ENCODE measurements around the gene MYOC.
"Not testable (repeated sequence)": the region's sequence is repeated elsewhere in the genome, so short reads cannot be mapped to it uniquely, and the experiment has no call there.

MYOC gene

GRCh38 chr1:171606402-171606941 lies 46.0 kb downstream of the MYOC start:
- DNase-seq (ENCODE audit: low read depth in 3 of 3), result no peak

- not testable (repeated sequence) for DNase-seq (ENCODE audit: low read depth in 3 of 3)
Observed at GRCh38 chr1:171603042-171603441, 49.4 kb downstream of the MYOC start.

DNA sequence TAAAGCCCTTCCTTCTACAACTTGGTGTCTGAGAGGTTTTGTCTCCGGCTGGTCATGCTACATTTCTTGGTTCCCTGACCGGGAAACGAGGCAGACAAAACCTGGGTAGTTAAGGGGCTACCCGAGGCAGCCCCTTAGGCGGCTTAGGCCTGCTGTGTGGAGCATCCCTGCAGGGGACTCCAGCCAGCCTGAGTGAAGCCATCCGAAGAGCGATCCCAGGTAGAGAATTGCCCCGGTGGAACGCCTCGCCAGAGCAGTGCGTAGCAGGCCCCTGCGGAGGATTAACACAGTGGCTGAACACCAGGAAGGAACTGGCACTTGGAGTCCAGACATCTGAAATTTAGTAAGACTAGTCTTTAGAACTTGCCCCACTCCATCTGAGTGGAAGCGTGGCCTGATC lies 51.6 kb downstream of the MYOC start:
- no peak for DNase-seq (ENCODE audit: low read depth in 3 of 3)

DNA sequence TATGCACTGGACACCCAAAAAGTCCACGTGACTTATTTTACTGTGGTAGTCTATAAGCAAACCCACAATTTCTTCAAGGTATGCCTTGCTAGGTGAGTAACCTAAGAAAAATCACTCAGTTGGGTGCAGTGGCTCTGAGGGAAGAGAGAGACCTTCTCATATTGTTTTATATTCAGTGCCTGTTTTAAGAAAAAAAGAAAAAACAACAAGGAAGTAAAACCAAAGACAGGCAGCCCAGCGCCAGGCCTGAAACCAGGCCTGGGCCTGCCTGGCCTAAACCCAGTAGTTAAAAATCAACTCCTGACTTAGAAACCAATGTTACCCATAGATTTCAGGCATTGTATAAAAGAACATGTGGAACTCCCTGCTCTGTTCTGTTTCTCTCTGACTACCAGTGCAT lies 52.2 kb downstream of the MYOC start:
- not testable (repeated sequence) for DNase-seq (ENCODE audit: low read depth in 3 of 3)

GRCh38 chr1:171597203-171597602 lies 55.3 kb downstream of the MYOC start:
- no peak for DNase-seq (ENCODE audit: low read depth in 3 of 3)

GRCh38 chr1:171596705-171597104 lies 55.8 kb downstream of the MYOC start:
- no peak for DNase-seq (ENCODE audit: low read depth in 3 of 3)

GRCh38 chr1:171596119-171596518 lies 56.4 kb downstream of the MYOC start:
- no peak for DNase-seq (ENCODE audit: low read depth in 3 of 3)

DNA sequence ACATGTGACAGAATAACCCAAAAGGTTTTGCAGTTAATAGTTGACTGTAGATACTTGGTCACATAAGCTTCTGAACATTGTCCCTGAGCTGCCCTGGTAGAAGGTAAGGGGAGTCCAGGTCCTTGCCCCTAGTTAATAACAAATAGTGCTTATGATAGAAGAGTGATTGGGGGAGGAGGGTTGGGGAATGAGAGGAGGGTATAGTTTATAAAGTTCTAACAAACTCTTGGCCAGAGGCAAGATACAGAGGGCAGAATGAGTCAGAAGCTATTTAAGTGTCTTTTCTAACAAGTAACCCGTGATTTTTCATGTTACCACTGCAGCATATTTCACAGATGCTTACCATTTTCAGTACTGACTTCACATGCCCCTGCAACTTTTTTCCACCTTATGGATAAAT lies 57.2 kb downstream of the MYOC start:
- no peak for DNase-seq (ENCODE audit: low read depth in 3 of 3)

- DNase-seq (ENCODE audit: low read depth in 3 of 3), result no peak
Observed at GRCh38 chr1:171590022-171590421, 62.5 kb downstream of the MYOC start.

GRCh38 chr1:171588230-171588629 lies 64.3 kb downstream of the MYOC start:
- no peak for DNase-seq (ENCODE audit: low read depth in 3 of 3)

GRCh38 chr1:171585715-171586114 lies 66.8 kb downstream of the MYOC start:
- no peak for DNase-seq (ENCODE audit: low read depth in 3 of 3)
